ENCODE data around the gene CSNK1D.
"Not testable (repeated sequence)": the region's sequence is repeated elsewhere in the genome, so short reads cannot be mapped to it uniquely, and the experiment has no call there.

CSNK1D gene

DNA sequence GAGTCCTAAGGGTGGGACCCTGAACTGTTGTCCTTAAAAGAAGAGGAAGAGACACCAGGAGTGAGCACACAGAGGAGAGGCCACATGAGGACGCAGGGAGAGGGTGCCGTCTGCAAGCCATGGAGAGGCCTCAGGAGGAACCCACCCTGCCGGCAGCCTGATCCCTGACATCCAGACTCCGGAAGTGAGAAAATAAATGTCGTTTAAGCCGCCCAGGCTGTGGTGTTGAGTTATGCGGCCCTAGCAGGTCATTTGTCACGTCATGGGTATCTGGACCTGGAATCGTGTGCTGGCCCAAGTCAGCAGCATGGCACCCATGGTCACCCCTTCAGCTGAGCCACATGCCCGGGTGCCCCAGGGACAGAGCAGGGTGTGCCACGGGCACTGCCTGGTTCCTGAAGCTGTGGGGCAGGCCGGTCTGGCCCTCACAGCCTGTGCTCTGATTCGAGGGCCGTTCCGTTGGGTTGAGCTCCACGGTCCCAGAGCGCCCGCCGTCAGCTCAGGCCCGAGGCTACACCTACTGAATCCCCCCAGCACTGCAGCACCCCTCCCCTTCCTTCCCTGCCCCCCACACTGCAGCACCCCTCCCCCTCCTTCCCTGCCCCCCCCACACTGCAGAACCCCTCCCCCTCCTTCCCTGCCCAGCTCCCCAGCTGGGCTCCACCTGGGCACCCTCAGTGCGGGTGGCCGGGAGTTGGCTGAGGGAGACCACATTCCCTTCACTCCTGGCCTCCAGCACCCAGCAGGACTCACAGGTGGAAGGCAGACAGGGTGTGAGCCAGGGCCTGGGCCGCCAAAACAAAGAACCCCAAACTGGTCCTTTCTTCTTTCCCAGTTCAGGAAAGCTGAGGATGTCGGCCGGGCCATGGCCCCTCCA is 58.2 kb downstream of the CSNK1D start:
- DNase-seq (ENCODE audit: low spot score) = no peak

DNA sequence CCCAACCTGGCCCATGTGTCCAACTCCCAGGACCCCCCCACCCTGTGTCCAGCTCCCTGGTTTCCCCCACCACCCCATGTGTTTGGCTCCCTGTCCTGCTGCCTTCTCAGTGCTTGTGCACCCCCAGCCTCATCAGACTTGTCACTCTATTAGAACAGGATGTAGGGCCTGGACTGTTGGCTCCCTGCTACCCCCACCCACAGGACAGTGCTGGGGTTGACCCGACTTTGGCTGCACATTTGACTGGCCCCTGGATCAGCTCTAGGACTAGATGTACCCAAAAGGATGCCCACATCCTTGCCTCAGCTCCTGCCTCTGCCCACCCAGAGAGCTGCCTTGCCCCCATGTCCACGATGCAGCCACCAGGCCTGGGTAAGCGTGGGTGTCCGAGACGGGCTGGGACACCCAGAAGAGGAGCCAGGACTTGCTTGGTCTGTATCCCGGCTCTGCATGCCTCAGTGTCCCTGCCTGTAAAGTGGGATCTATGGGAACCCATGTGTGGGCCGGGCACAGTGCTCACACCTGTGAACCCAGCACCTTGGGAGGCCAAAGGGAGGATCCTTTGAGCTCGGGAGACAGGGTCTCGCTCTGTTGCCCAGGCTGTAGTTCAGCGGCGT is 59.4 kb downstream of the CSNK1D start:
- no peak for DNase-seq (ENCODE audit: low spot score)

GRCh38 chr17:82213251-82214011 is 60.1 kb downstream of the CSNK1D start:
- DNase-seq (ENCODE audit: low spot score) = peak; percentile 86

- peak; percentile 86 for DNase-seq (ENCODE audit: low spot score)
These were observed 60.9 kb downstream of the CSNK1D start, which contains the start of gene CCDC57 for GRCh38 chr17:82212331-82213250. Gene CCDC57 (minus strand): TSS chr17:82212842. CDS start chr17:82201944, 10,898 bp downstream.

DNA sequence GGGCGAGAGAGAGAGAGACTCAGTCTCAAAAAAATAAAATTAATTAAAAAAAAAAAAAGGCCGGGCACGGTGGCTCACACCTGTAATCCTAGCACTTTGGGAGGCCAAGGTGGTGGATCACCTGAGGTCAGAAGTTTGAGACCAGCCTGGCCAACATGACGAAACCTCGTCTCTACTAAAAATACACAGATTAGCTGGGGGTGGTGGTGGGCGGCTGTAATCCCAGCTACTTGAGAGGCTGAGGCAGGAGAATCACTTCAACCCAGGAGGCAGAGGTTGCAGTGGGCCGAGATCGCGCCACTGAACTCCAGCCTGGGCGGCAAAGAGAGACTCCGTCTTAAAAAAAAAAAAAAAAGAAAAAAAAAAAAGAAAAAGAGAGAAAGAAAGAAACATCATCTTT is 62.8 kb downstream of the CSNK1D start:
- DNase-seq (ENCODE audit: low spot score) = not testable (repeated sequence)

DNA sequence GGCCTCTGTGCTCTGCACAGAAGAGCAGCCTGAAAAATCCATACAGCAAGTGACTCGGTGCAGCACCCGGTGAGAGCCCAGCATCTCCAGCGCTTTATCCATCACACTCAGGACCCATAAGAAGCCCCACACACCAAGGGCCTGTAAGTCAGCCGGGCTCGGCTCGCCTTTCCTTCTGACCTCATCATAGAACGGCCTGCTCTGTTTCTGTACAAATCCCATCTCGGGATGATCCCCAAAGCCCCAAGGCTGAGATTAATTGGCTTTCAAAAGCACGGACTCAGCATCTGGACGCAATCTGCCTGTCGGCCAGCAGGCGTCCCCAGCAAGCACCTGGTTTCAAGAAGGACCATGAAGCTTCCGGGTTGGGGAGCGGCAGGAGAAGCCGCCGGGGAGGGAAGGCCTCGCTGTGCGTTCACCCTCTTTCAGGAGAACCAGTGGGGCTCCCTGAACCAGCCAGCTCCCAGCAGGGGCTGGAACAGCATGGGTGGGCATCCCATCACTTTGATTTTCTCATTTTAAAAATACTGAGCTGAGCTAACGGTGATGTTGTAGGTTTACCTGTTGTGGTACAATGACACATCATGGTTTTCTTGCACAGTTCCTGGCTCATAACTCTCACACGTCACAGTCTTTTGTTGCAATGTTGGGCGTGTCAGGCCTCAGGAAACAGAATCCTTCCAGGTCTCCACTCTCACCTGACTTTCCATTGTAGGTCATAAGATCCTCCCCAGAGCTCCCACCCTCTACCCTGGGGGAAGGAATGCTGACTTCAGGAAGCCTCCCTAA is 67.6 kb downstream of the CSNK1D start:
- peak; percentile 90 for DNase-seq (ENCODE audit: low spot score)

DNA sequence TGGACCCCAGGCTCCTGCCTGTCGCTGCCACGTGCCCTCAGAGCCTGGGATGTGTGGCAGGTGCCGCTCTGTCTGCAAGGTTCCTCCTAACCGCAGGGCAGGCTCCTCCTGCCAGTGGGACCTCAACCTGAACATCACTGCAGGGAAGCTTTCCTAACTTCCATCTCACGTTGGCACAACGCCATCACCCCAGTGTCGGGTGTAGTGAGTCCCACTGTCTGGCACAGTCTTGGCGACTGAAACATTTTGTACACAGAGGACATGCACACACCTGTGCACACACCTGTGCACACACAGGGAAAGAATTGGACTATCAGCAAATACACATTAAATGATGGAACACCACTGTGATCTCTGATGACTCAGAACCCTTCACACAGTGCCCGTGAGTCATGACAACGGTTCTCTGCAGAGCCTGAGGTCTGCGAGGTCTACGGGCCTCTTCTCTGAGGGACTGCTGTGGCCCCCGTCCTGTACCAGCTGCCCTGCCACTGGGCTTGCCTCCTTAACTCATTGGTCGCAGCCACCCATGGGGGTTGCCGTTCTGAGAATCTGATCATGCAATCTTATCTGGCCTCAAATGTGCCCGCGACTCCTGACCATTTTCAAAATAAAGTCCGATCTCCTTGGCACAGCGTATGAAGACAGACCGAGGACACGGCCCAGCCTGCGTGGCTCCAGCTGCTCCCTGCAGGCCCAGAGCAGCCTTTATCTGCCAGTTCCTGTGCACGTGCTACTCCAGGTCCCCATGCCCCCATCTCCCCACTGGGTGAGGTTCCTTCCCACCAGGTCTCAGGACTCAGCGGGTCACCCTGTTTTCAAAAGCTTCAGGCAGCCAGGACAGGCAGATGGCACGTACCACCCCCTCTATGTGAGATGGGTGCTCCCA is 68.4 kb downstream of the CSNK1D start:
- DNase-seq (ENCODE audit: low spot score) = peak; percentile 77

DNA sequence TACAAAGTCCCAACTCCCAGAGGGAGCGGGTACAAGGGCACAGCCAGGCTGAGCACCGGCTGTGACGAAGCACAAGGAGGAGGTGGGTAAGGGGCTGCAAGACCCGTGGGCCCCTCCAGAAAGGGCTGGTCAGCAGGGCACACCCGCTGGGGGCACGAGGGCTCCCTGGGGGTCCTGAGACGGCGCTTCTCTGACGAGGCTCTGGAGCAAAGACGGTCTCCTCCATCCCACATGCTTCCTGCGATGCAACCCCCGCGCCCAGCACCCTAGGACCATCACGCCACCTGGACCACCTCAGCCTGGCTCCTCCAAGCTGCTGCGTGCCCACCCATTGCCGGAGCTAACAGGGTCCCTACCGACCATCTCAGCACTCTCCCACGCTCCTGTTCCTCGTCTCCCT is 69.6 kb downstream of the CSNK1D start:
- no peak for DNase-seq (ENCODE audit: low spot score)

GRCh38 chr17:82202981-82203380 is 70.5 kb downstream of the CSNK1D start:
- no peak for DNase-seq (ENCODE audit: low spot score)

DNA sequence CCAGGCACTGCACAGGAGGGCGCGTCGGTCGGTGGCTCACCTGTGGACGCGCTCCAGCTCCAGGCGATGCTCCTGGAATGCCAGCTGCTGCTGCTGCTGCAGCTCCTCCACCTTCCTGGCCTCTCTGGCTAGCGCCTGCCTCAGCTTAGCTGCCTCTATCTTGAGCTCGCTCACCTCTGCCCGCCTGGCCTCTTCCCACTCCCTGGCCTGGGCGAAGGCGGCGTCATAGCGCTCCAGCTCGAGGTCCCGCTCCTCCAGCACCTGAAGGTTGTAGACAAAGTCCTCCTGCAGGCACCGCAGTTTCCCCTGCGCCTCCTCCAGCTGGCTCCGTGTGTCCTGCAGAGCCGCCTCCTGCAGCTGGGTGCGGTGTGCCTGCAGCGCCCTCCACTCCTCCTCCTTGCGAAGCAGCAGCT is 72.0 kb downstream of the CSNK1D start:
- no peak for DNase-seq (ENCODE audit: low spot score)

DNA sequence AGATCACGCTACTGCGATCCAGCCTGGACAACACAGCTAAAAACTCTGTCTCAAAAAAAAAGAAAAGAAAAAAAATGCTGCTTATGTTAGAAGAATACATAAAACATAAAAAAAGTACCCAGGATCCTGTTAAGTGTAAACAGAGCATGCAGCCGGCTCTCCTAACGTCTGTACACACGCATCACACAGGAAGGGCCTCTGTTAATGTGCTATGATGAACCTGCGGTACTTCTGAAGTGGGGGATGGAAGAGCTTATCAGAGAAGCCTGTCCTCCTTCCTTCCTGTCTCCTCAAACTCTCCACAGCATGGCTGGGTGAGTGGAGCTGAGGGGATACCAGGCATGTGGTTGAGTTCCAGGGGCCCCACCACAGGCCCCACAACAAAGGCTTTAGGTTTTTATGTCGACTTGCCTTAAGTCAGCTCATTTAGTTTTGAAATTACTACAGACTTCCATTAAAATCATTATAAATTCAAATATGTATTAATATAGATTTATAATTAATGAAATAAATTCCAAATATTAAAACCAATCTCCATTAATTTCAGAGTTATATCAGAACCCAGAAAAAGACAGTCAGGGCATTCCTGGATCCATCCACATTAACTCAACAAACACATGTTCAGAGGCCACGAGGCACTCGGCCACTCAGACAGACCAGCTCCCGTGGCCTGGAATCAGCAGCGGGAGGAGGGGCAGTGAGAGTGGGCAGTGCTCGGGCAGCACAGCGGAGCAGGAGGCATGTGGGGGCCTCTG is 72.6 kb downstream of the CSNK1D start:
- no peak for DNase-seq (ENCODE audit: low spot score)

- DNase-seq (ENCODE audit: low spot score) = no peak
These were observed 73.4 kb downstream of the CSNK1D start for GRCh38 chr17:82200135-82200534.

DNA sequence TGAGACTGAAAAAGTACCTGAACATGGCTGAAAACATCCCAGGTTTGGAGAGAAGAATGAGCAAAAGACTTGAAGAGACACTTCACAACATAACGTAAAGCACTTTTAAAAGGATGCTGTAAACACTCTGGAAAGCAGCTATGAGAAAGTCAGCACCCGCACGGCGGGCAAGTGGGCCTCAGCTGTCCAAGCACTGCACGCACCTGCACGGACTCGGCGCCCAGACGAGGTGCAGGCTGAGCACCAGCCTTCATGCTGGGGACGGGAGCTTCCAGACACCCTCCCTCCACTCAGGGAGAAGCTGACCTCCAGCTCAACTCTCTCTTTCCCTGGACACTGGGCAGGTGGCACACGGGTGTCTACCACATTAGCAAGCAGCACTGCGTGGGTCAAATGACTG is 74.0 kb downstream of the CSNK1D start:
- no peak for DNase-seq (ENCODE audit: low spot score)

DNA sequence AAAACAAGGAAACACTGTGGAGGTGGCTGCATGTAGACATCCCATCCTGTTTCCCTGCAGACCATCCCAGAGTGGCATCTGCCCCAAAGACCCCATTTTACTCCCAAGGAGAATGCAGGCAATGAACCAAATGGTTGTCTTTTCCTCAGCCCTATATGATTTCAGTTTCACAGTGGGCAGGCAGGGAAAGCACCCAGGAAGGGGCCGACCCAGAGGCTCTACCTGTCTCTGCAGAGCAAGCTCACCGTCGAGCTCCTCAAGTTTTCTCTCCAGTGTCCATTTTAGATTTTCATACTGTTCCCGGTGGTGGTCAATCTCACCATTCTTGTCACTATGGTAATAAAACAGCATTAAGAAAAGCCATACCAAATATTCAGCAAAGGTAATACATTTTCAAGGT is 75.4 kb downstream of the CSNK1D start:
- no peak for DNase-seq (ENCODE audit: low spot score)

GRCh38 chr17:82195675-82196672 is 77.5 kb downstream of the CSNK1D start:
- no peak for DNase-seq (ENCODE audit: low spot score)

DNA sequence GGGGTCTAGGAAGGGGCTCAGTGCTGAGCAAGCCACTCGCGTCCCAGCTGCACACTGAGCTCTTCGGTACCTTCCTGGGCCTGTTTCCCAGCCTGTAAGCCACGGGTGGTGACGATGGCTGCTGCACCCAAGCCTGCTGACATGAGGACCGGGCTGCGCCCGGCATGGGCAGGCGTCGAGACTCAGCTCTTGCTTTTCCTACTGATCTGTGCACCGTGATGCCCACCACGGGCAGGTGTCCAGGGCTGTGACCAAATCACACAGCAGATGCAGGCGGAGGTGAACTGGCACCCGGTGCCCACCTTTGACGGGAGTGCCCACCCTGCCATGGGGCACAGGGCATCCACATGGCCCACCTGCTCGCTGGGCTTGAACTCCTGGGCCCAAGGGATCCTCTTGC is 78.7 kb downstream of the CSNK1D start:
- DNase-seq (ENCODE audit: low spot score) = no peak

DNA sequence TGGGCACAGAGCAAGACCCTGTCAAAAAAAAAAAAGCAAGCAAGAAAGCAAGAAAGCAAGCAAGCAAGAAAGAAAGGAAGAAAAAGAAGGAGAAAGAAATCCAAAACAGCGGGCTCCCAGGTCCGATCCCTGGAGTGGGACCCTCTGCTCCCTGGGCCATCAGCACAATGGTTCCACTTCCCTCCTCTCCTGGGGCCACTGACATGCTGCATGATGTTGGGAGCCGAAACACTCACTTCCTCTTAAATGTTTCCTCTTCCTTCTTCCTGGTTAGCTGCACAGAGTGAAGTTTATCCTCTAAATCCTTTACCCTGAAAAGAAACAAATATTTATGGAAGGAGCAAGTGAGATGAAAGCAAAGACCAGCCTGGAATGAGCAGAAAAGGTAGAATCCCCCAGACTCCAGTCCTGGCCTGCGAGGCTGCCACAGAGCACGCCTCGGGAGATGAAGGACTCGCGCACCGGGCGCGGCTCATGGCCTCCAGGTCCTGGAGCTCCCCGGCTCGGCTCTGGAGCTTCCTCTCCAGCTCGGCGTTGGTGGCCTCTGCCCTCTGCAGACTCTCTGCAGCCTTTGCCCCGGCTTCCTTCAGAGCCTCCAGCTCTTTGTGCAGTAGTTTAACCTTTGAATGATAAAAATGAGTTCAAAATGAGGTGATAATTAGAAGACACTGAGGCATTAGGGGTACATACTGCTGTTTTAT is 79.8 kb downstream of the CSNK1D start:
- DNase-seq (ENCODE audit: low spot score) = no peak

All from kidney tubule cell (primary cell).